CD14-positive monocyte (primary cell): Measurements from ENCODE around the gene ITIH6. TPM values are rescaled to one million over a fixed set of nuclear protein-coding genes. Genes with fewer than 3 reads are reported as not detected.

Source experiments
- DNase-seq, 3 donors: peaks; one replicate each; pipeline ENCODE4 v3.0.0-alpha.2; 2011 to 2022
- H2AFZ ChIP-seq: 2 replicates; pipeline ENCODE4 v1.6.0; 2012; ENCODE audit warnings: mild to moderate bottlenecking, low read depth, low read length, inconsistent platforms; ENCODE audit not compliant: insufficient read depth, poor library complexity, severe bottlenecking
- H3K27ac ChIP-seq, 2 donors: 1 replicate in 1 of 2; 2 replicates in 1 of 2; pipeline ENCODE4 v1.5.1; 2012 to 2013; ENCODE audit warnings: low read length in 2 of 2, control low read depth in 1 of 2, inconsistent platforms in 1 of 2, low read depth in 1 of 2, mild to moderate bottlenecking in 1 of 2
- H3K27me3 ChIP-seq, 2 donors: one replicate each; pipeline versions ENCODE4 v1.6.0 to v1.6.1; 2011 to 2013; ENCODE audit warnings: low read length in 2 of 2; ENCODE audit not compliant: control insufficient read depth in 2 of 2, insufficient read depth in 2 of 2
- H3K36me3 ChIP-seq, 2 donors: replicated peaks in 1 of 2; 1 replicate in 1 of 2; 2 replicates in 1 of 2; pipeline versions ENCODE4 v1.5.1 to v1.6.1; 2012 to 2013; ENCODE audit warnings: low read length in 2 of 2, control low read depth in 1 of 2, inconsistent platforms in 1 of 2, mild to moderate bottlenecking in 1 of 2; ENCODE audit not compliant: insufficient read depth in 2 of 2, control insufficient read depth in 1 of 2
- H3K4me1 ChIP-seq, 2 donors: 1 replicate in 1 of 2; 2 replicates in 1 of 2; pipeline versions ENCODE4 v1.5.1 to v1.6.1; 2012 to 2013; ENCODE audit warnings: low read length in 2 of 2, control low read depth in 1 of 2, inconsistent platforms in 1 of 2, mild to moderate bottlenecking in 1 of 2, moderate library complexity in 1 of 2; ENCODE audit not compliant: insufficient read depth in 2 of 2, control insufficient read depth in 1 of 2
- H3K4me2 ChIP-seq: replicated peaks from 2 replicates; pipeline ENCODE3; 2012; ENCODE audit warnings: low read length, moderate library complexity, mild to moderate bottlenecking; ENCODE audit not compliant: poor library complexity, severe bottlenecking; ENCODE audit errors: extremely low read depth
- H3K4me3 ChIP-seq, 3 experiments: fragments of 200-600 bp in 1 of 3; sonication (generic) in 1 of 3; replicated peaks in 1 of 3; 1 replicate in 2 of 3; 2 replicates in 1 of 3; pipeline ENCODE4 v1.5.1; 2011 to 2013; ENCODE audit warnings: low read length in 3 of 3, mild to moderate bottlenecking in 3 of 3, control low read depth in 2 of 3, low read depth in 2 of 3, inconsistent platforms in 1 of 3, moderate library complexity in 1 of 3
- H3K79me2 ChIP-seq: 2 replicates; pipeline ENCODE4 v1.6.0; 2012; ENCODE audit warnings: mild to moderate bottlenecking, control low read depth, inconsistent platforms, low read length, moderate library complexity; ENCODE audit not compliant: insufficient read depth
- H3K9ac ChIP-seq: 2 replicates; pipeline ENCODE4 v1.6.0; 2017; ENCODE audit warnings: low read length, mild to moderate bottlenecking; ENCODE audit not compliant: insufficient read depth, poor library complexity, severe bottlenecking
- H3K9me3 ChIP-seq, 2 donors: replicated peaks in 1 of 2; 1 replicate in 1 of 2; 2 replicates in 1 of 2; pipeline versions ENCODE4 v1.5.1 to v1.6.1; 2012 to 2013; ENCODE audit warnings: low read length in 2 of 2, control low read depth in 1 of 2; ENCODE audit not compliant: control insufficient read depth in 1 of 2, insufficient read depth in 1 of 2
- H4K20me1 ChIP-seq: 2 replicates; pipeline ENCODE4 v1.6.0; 2012; ENCODE audit warnings: mild to moderate bottlenecking, low read length, control low read depth, moderate library complexity; ENCODE audit not compliant: insufficient read depth
- H3K27ac Mint-ChIP-seq, 7 donors: one replicate each; pipeline ENCODE4 v1.8.0; 2020; ENCODE audit warnings: mild to moderate bottlenecking in 7 of 7, mixed read lengths in 7 of 7, moderate library complexity in 6 of 7, inconsistent platforms in 2 of 7
- H3K27me3 Mint-ChIP-seq, 3 donors: one replicate each; pipeline ENCODE4 v1.8.0; 2021 to 2022; ENCODE audit warnings: low read depth in 3 of 3, mild to moderate bottlenecking in 3 of 3, mixed read lengths in 3 of 3, moderate library complexity in 3 of 3, inconsistent platforms in 1 of 3
- H3K36me3 Mint-ChIP-seq, 2 donors: one replicate each; pipeline ENCODE4 v1.8.0; 2020; ENCODE audit warnings: mixed read lengths in 2 of 2, inconsistent platforms in 1 of 2, mild to moderate bottlenecking in 1 of 2
- H3K4me1 Mint-ChIP-seq: one replicate; pipeline ENCODE4 v1.8.0; 2020; ENCODE audit warnings: mild to moderate bottlenecking, mixed read lengths
- H3K4me3 Mint-ChIP-seq, 2 donors: one replicate each; pipeline ENCODE4 v1.8.0; 2020; ENCODE audit warnings: mild to moderate bottlenecking in 2 of 2, mixed read lengths in 2 of 2, moderate library complexity in 1 of 2
- H3K9me3 Mint-ChIP-seq, 7 donors: one replicate each; pipeline ENCODE4 v1.8.0; 2020 to 2022; ENCODE audit warnings: mixed read lengths in 7 of 7, mild to moderate bottlenecking in 6 of 7, moderate library complexity in 6 of 7, inconsistent platforms in 2 of 7
- CTCF ChIP-seq: fragments of 200-600 bp; IDR thresholded peaks from one replicate; pipeline ENCODE4 v1.8.0; 2022; ENCODE audit warnings: antibody characterized with exemption, mild to moderate bottlenecking
- WGBS: methylation state at CpG from one replicate; pipeline ENCODE4 v1.1.5; 2013; ENCODE audit warnings: missing lambda C conversion rate; ENCODE audit not compliant: insufficient coverage; 5-methylcytosine and 5-hydroxymethylcytosine counted together
- intact Hi-C, 2 donors: fragments of 100-400 bp; cut with micrococcal nuclease; formaldehyde crosslinking; loops; one replicate each; pipeline versions ENCODE4 v1.15.0 to v1.15.1; 2023
- polyA plus RNA-seq, 3 donors: library from polyadenylated mRNA; depleted of rRNA in 1 of 3; unstranded in 2 of 3; stranded (reverse) in 1 of 3; fragments of 300-500 nt in 2 of 3; fragments of >200 nt in 1 of 3; fragmentation: Illumina TruSeq in 2 of 3; gene quantifications; 1 replicate in 2 of 3; 2 replicates in 1 of 3; pipeline ENCODE4 v1.2.3, GENCODE V29; 2012 to 2021

ITIH6 gene
- polyA plus RNA-seq, 3 donors: not detected

- WGBS: no CpG with 5 or more reads among the region's 14 CpGs
- TF ChIP-seq CTCF: no peak
- intact Hi-C loops: no loop called here
These were observed 86.3 kb downstream of the ITIH6 start for GRCh38 chrX:54711735-54712134.

GRCh38 chrX:54710920-54711319, 87.1 kb downstream of the ITIH6 start:
- H3K4me3 ChIP-seq: no peak overlapping the region
- Mint-ChIP-seq H3K36me3 (no peaks in the 10 kb centered on the region), H3K27ac (no peak overlapping the region), H3K27me3 (peaks cover 1 to 9% (median 2%) of the 10 kb centered on the region in 3 donors), H3K9me3 (peaks cover 0 to 2% (median 0%) of the 10 kb centered on the region in 7 donors), H3K4me1 (no peaks in the 10 kb centered on the region), H3K4me3 (no peak overlapping the region)
- H3K9ac ChIP-seq: no peak overlapping the region
- no peaks in the 10 kb centered on the region for H4K20me1 ChIP-seq
- H3K79me2 ChIP-seq: no peaks in the 10 kb centered on the region
- no peaks in the 10 kb centered on the region for H3K27me3 ChIP-seq
- no peaks in the 10 kb centered on the region for H3K36me3 ChIP-seq
- H2AFZ ChIP-seq: no peak overlapping the region
- DNase-seq: no peak
- WGBS: no CpG with 5 or more reads among the region's 1 CpG
- intact Hi-C loops: no loop called here
- no peak overlapping the region for H3K4me2 ChIP-seq
- no peaks in the 10 kb centered on the region for H3K9me3 ChIP-seq
- no peak for TF ChIP-seq CTCF
- no peaks in the 10 kb centered on the region for H3K4me1 ChIP-seq
- no peak overlapping the region for H3K27ac ChIP-seq

More at GRCh38 chrX:54711735-54712134, 86.3 kb downstream of the ITIH6 start:
- Histone ChIP-seq H2AFZ (no peak overlapping the region), H3K4me2 (no peak overlapping the region), H3K27me3 (no peaks in the 10 kb centered on the region), H4K20me1 (no peaks in the 10 kb centered on the region), H3K4me1 (no peaks in the 10 kb centered on the region), H3K4me3 (no peak overlapping the region), H3K9me3 (no peaks in the 10 kb centered on the region), H3K27ac (no peak overlapping the region), H3K36me3 (no peaks in the 10 kb centered on the region), H3K79me2 (no peaks in the 10 kb centered on the region), H3K9ac (no peak overlapping the region)
- Mint-ChIP-seq H3K27ac (no peak overlapping the region), H3K36me3 (no peaks in the 10 kb centered on the region), H3K9me3 (peaks cover 0 to 2% (median 0%) of the 10 kb centered on the region in 7 donors), H3K4me1 (no peaks in the 10 kb centered on the region), H3K4me3 (no peak overlapping the region), H3K27me3 (peaks cover 1 to 9% (median 2%) of the 10 kb centered on the region in 3 donors)
- no peak for DNase-seq
